ENCODE data around the gene TRAPPC3L.

TRAPPC3L gene

DNA sequence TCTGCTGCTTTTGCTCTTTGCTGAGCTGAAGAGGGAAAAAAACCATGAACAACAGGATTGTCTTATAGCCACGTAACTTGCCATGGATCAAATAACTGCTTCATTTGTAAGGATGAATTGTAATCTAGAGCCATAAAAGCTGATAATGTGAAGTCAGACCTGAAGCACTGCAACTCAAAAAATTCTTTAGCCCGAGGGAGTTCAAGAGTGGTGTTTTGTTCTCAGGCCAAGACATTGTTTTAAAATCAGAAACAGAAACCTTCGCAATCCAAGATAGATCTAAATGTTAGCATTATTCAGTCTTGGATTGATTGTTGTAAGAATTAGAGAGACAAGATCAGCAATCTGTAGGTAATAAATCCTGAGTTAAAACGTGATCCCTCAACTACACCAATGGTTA is at the start of gene TRAPPC3L:
Gene TRAPPC3L, minus strand, starts transcription at position 34 of the 400 bp plus-strand sequence. CDS start 170 bp downstream, outside the sequence.
- DNase-seq = no peak

- DNase-seq = no peak
These were observed 49.8 kb upstream of the TRAPPC3L start for GRCh38 chr6:116595247-116595646.

DNA sequence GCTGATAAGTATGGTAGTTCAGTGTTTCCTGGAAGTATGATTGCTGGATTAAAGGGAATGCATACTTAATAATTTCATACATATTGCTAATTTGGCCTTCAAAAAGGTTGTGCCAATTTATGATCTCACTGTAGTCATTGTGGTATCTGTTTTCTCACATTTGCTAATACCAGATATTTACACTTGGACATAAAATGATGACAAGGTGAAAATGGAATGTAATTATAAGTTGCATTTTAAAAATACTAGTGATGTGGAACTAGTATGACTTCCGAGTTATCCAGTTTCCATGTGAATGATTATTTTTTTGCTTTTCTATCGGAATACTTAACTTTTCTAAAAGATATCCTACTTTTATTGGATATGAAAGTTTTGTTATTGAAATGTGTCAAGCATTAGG is 41.3 kb upstream of the TRAPPC3L start:
- no peak for DNase-seq

- DNase-seq = no peak
These were observed 40.8 kb upstream of the TRAPPC3L start for GRCh38 chr6:116586276-116586675.

DNA sequence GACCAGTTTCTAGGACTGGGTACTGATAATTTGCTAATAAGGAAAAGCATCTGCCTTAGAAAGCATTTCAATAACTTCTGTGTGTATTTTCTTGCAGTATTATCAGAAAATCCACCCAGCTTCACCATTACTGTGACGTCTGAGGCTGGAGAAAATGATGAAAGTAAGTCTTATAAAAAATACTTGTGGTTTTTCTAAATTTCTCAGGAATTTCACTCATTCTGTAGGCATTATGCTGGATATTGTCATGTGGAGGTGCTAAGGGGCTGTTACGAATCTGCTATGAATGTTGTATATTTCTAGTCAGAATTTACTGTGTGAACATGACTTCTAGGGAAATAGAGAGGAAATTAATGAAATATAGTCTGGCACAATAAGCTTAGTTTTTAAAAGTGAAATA is 34.7 kb upstream of the TRAPPC3L start:
- no peak for DNase-seq

GRCh38 chr6:116579143-116579542 is 33.7 kb upstream of the TRAPPC3L start:
- DNase-seq = no peak

DNA sequence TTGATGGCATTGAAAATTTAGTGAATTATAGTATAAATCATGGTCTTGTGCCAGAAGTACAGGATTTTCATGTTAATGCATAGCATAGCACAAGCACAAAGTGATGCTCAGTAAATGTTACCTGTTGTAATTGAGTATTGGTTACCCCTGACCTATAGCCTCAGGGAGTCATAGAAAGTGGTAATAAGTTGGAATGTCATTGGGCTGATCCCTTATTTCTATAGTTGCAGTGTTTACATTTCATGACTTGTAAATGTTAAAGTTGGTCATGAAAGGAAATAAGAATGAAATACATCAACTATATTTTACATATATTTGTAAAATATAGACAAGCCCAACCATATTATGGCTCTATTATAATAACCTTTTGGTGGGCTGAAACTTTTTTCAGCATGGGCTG is 32.9 kb upstream of the TRAPPC3L start:
- no peak for DNase-seq

DNA sequence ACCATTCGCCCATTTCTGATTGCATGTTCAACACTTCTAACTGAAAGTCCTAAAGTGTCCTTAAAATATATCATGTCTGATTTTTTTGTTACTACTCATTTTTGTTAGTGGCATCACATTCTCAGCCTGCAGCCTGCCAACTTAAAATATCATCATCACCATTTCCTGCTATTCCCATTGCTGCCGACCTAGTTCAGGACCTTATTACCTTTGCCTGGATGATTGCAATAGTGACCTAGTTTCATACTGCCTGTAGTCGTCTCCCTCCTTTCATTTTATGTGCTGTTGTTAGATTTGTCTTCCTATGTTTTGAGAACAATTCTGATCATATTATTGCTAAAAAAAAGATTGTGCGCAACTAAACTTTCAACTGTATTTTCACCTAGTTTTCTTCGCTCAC is 32.0 kb upstream of the TRAPPC3L start:
- DNase-seq = no peak

- no peak for DNase-seq
These were observed 29.7 kb upstream of the TRAPPC3L start for GRCh38 chr6:116575227-116575626.

DNA sequence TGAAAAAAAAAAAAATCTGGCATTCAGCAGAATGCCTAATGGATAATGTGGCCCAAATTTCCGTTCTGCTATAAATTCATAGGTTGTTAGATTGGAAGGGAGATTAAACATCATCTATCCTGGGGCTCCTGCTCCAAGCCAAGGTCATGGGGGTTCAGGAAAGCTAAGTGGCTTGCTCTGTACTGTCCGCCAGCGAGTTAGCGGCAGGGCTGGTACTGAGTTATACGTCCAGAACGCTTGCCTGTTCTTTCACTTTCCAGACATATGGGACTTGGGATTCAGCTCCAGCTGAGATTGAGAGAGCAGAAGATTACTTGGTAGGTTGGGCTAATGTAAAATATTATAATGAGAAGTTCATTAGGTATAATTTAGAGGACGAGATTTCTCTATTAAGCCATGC is 26.7 kb upstream of the TRAPPC3L start:
- peak in 1 of 2 donors; percentile 14 for DNase-seq

DNA sequence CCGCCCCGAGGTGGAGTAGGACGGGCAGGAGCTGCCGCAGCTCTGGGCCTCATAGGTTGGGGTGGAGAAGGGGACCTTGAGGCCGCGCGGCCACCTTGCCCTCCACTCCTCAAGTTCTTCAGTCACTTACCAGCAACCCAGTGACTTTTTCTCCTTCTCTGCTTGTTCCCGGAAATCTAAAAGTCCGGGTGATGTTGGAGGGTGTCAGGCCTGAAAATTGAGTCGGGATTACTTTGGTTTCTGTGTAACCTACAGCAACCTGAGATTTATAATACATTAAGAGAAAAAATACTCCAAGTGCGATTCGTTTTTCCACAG is 26.2 kb upstream of the TRAPPC3L start:
- DNase-seq = no peak

- DNase-seq = peak; percentile 93 to 95
These were observed 25.6 kb upstream of the TRAPPC3L start, which contains the start of gene RWDD1 for GRCh38 chr6:116570856-116571682. TSS of gene RWDD1 (plus strand) at chr6:116571504. CDS start at chr6:116571583, 79 bp downstream.

DNA sequence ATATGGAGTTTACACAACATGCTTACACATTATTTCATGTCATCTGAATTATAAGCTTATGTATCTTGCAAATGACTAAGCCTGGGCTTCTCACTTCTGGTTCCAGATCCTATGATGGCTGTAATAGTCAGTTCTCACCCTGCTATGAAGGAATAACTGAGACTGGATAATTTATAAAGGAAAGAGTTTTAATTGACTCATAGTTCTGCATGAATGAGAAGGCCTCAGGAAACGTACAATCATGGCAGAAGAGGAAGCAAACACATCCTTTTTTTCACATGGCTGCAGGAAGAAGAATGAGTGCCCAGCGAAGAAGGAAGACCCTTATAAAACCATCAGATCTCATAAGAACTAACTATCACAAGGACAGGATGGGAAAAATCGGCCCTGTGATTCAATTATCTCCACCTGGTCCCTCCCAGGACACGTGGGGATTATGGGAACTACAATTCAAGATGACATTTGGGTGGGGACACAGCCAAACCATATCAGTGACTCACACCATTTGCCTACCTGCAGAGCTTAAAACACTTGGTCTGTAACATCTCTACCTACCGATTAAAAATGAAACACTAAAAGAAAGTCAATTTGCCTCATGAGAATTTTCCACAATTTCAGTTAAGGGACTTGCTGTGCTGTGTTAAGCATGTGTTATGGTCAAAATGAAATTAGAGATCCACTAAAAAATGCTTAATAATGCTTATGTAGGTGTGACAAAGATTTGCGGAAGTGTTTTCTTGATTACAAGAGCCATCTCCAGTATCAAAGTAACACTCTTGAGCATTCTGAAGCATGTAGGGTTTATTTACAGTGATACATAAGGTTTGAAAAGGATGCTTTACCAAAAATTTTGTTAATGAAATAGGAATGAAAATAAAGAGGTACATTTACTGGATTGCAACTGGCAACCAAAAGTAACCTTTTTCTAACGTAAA is 23.6 kb upstream of the TRAPPC3L start:
- DNase-seq = no peak

DNA sequence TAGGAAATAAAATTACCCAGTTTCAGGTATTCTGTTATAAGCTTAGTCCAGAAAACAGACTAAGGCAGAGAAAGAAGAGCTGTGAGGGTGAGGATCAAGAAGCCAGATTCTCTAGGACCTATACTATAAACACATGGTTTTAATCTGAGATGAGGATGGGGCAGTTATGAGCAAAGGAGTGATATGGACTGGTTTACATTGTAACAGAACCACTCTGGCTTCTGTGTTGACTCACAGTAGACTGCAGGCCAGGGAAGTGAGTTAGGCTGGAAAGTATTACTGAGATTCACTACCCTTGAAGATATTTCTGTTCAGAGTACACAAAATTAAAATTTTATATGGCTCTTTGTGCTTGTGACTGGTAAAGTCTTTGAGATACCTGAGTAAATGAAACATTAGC is 22.6 kb upstream of the TRAPPC3L start:
- no peak for DNase-seq

- DNase-seq = no peak
These were observed 19.7 kb upstream of the TRAPPC3L start for GRCh38 chr6:116564921-116565872.

DNA sequence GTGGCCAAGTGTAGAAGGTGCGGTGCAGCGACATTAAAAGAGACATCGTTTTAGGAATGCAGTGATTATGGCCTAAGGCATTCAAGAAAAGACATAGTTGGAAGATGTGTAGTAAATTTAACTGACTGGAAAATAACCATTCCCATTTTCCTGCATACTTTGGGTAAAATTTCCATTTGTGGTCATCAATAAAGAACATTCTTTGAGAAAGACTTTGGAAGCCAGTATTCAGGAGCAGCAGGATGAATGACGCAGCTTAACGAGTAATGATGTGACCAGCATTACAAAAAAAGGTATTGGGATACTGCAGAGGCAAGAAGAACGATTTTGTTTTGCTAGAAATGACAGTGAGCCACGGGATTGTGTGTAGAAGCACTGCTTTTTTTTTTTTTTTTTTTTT is 18.8 kb upstream of the TRAPPC3L start:
- no peak for DNase-seq

DNA sequence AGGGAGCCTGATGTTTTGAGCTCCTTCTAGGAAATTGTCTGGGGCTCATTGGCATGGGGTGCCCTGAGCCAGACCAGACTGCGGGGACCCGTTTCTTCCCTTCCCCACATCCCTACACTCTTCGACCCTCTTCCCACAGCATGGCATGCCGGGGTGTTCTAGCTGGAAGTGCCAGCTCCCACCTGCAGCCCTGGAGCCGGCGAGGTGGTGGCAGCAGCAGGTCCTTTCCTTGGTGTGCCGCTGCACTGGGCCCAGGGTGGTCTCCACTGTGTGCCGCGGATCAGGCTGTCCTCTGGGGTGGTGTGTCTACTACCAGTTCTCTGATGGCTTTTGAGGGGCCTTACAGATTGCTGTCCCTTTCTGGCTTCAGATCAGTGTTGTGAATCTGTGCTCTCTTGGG is 18.3 kb upstream of the TRAPPC3L start:
- no peak for DNase-seq

DNA sequence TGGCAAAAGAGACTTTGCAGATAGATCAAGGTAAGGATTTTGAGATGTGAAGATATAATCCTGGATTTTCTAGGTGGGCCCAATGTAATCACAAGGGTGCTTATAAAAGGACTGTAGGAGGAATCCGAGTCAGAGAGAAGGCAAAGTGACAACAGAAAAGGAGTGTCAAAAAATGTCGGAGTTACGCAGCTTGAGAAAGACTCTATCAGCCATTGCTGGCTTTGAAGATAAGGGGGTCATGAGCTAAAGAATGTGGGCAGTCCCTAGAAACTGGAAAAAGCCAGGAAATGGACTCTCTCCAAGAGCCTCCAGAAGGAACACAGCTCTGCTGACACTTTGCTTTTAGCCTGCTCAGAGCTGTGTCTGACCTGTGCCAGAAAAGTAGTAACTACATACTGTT is 17.1 kb upstream of the TRAPPC3L start:
- no peak for DNase-seq

GRCh38 chr6:116562019-116562403 is 16.5 kb upstream of the TRAPPC3L start:
- DNase-seq = no peak

DNA sequence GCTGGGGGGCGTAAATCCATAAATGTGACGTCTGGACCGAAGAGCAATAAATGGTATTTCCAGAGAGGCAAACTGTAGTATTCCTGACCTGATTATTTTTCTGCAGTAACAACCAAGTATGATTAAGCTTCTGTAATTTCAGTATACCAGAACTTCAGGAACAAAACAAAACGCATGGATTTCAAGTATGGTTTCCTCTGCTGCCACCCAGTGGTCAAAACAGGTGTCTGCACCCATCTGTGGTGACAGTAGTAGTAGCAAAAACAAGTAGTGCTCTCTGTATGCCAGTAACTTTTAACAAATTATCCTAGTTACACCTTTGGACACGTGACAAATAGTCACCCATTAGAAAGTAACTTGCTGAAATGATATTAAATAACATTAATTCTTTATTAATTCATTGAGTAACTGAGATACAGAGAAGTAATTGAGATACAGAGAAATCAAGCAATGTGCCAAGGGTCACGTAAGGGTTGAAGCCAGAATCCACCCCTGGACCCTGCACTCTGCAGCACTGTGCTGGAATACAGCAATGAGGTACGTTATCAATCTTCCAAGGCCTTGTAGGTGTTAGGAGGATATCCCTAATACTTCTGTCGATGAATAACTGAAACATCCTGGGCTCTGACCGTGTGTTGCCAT is 16.0 kb upstream of the TRAPPC3L start:
- peak; percentile 59 to 61 for DNase-seq

GRCh38 chr6:116560130-116560529 is 14.6 kb upstream of the TRAPPC3L start:
- DNase-seq = no peak

DNA sequence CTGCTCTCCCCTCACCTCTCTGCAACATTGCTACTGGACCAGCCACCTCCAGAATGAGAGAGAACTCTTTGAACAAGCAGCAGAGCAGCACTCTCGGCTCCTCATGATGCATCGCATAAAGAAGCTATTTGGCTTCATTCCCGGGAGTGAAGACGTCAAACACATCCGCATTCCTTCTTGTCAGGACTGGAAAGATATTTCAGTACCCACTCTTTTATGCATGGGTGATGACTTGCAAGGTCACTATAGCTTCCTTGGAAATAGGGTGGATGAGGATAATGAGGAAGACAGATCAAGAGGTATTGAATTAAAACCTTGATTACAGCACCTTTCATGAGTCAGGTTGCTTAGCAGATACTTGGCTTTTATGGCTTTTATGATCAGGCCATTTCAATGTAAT is 12.4 kb upstream of the TRAPPC3L start:
- DNase-seq = no peak
